Kidney (tissue), 14 donors: Measurements from ENCODE around the gene AKAP11. TPM values are rescaled to one million over a fixed set of nuclear protein-coding genes. Genes with fewer than 3 reads are reported as not detected.

Source experiments
- DNase-seq, 5 donors: peaks; one replicate each; pipeline ENCODE4 v3.0.0-alpha.2; 2013 to 2020
- FAIRE-seq: peaks from 2 replicates; lab custom pipeline; 2012; peaks lifted over from hg19 to GRCh38; lab: Jason Lieb, UNC
- H3K27ac ChIP-seq, 2 donors: one replicate each; pipeline ENCODE4 v1.7.0; 2013; ENCODE audit warnings: low read depth in 2 of 2, low read length in 2 of 2, inconsistent platforms in 1 of 2
- H3K27me3 ChIP-seq: one replicate; pipeline ENCODE4 v1.7.1; 2013; ENCODE audit warnings: low read length, inconsistent platforms; ENCODE audit not compliant: control insufficient read depth, insufficient read depth
- H3K36me3 ChIP-seq, 3 donors: one replicate each; pipeline versions ENCODE4 v1.7.0 to v1.7.1; 2013; ENCODE audit warnings: low read length in 3 of 3, control low read depth in 1 of 3, inconsistent platforms in 1 of 3; ENCODE audit not compliant: insufficient read depth in 3 of 3, control insufficient read depth in 2 of 3
- H3K4me1 ChIP-seq, 3 donors: one replicate each; pipeline versions ENCODE4 v1.7.0 to v1.7.1; 2013; ENCODE audit warnings: low read length in 3 of 3, inconsistent platforms in 1 of 3, low read depth in 1 of 3; ENCODE audit not compliant: control insufficient read depth in 2 of 3, insufficient read depth in 2 of 3
- H3K4me3 ChIP-seq, 3 donors: one replicate each; pipeline versions ENCODE4 v1.7.0 to v1.8.1; 2013; ENCODE audit warnings: low read length in 3 of 3, control low read depth in 1 of 3, inconsistent platforms in 1 of 3
- H3K9ac ChIP-seq, 3 donors: one replicate each; pipeline versions ENCODE4 v1.7.0 to v1.7.1; 2013; ENCODE audit warnings: low read length in 3 of 3, control low read depth in 1 of 3, inconsistent platforms in 1 of 3
- H3K9me3 ChIP-seq, 3 donors: one replicate each; pipeline versions ENCODE4 v1.7.0 to v1.7.1; 2013; ENCODE audit warnings: low read length in 3 of 3, control low read depth in 1 of 3, inconsistent platforms in 1 of 3; ENCODE audit not compliant: control insufficient read depth in 2 of 3, insufficient read depth in 1 of 3
- CTCF ChIP-seq: IDR thresholded peaks from 3 replicates; pipeline ENCODE4 v1.5.1; 2012; ENCODE audit warnings: mild to moderate bottlenecking, moderate library complexity, borderline replicate concordance; ENCODE audit not compliant: insufficient read depth; ENCODE audit errors: extremely low read depth
- intact Hi-C: fragments of 100-400 bp; cut with DNase I; formaldehyde crosslinking; loops from one replicate; pipeline ENCODE4 v1.11.1; 2022
- polyA plus RNA-seq: library from polyadenylated mRNA; stranded (reverse); fragments of 350-450 nt; fragmentation: Illumina TruSeq; extraction: RNeasy Lipid Tissue Mini Kit (QIAGEN cat#74804); gene quantifications from one replicate; pipeline ENCODE4 v1.2.3, GENCODE V29; 2014; ENCODE audit warnings: low read depth, low replicate concordance; ENCODE audit not compliant: insufficient read depth
- total RNA-seq: library from RNA; stranded (reverse); fragmentation: NEBNext Ultra II Directional; extraction: Animal tissue kit (Norgen Biotek cat#: 25700); gene quantifications from one replicate; pipeline ENCODE4 v1.2.1, GENCODE V29; 2021
- donor health status: control.
- donor health status: control.
- donor health status: control.
- donor health status: control.
- donor health status: control.
- donor health status: DM: yes; HTN: yes; CAD: no.
- donor health status: Normal renal cell carcinoma (clear cell type).

Gene AKAP11
- total and polyA plus RNA-seq, 2 donors from 2014 or later: 4.9 to 35.2 TPM

- no peak overlapping the region for H3K9ac ChIP-seq
- no peak for DNase-seq
- no peaks in the 10 kb centered on the region for H3K27me3 ChIP-seq
- no peak overlapping the region for H3K4me3 ChIP-seq
- no peaks in the 10 kb centered on the region for H3K9me3 ChIP-seq
- intact Hi-C loops: no loop called here
- no peaks in the 10 kb centered on the region for H3K4me1 ChIP-seq
- no peak overlapping the region for H3K27ac ChIP-seq
- FAIRE-seq: no peak
- TF ChIP-seq CTCF: no peak
- peaks cover 8 to 31% (median 15%) of the 10 kb centered on the region in 3 donors for H3K36me3 ChIP-seq
These were observed 33.6 kb downstream of the AKAP11 start for GRCh38 chr13:42305503-42305902.

DNA sequence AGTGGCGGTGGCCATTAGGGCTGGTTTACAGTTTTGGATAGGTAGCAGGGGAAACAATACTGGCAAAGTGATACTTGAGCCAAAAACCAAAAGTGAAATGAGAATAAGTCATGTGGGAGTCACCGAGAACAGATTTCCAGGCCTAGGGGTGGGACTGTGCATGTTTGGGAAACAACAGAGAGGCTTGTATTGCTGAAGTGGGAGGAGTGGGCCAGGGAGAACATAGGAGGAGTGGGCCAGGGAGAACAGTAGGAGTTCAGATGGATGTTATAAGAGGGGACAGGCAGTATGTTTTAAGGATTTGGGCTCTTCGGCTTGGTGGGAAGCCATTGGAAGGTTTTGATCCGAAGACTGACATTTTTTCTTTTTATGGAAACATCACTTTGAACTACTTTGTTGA lies 35.5 kb downstream of the AKAP11 start:
- FAIRE-seq (no peak), DNase-seq (no peak)
- Histone ChIP-seq H3K9me3 (no peaks in the 10 kb centered on the region), H3K4me3 (no peak overlapping the region), H3K9ac (no peak overlapping the region), H3K27me3 (no peaks in the 10 kb centered on the region), H3K36me3 (peaks cover 2 to 16% (median 5%) of the 10 kb centered on the region in 3 donors), H3K27ac (no peak overlapping the region), H3K4me1 (no peaks in the 10 kb centered on the region)
- intact Hi-C loops: no loop called here
- TF ChIP-seq CTCF: no peak

DNA sequence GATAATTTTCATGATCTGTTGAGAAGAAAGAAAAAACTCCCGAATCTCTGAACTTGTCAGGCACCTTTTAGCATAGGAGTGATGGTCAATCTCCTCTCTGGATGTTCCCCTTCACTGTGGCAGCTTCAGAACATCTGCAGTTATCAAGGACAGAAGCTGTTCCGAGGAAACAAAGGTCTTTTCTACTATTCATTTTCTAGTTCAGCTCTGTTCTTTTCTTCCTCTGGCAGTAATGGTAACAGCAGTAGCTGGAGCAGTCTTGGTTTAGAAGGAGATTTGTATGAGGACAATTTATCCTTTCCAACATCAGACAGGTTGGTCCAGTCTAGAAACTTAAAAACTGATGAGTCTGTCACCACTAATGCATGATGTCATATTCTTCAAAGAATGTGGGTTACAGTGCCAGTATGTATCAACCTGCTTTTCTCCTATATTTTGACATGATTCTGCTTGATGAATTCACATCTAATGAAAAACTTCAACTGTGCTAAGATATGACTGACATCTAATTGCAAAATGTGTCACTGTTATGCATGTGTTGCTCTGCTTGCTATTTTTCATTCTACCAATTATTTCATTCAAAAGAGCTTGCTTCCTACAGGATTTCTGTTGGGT lies 41.0 kb downstream of the AKAP11 start:
- no peak for TF ChIP-seq CTCF
- FAIRE-seq (no peak), DNase-seq (no peak)
- intact Hi-C loops: no loop called here
- no peaks in the 10 kb centered on the region for H3K27me3 ChIP-seq
- no peaks in the 10 kb centered on the region for H3K9me3 ChIP-seq
- H3K4me1 ChIP-seq: no peaks in the 10 kb centered on the region
- no peak overlapping the region for H3K27ac ChIP-seq
- peaks cover 5 to 9% (median 6%) of the 10 kb centered on the region in 3 donors for H3K36me3 ChIP-seq
- no peak overlapping the region for H3K9ac ChIP-seq
- H3K4me3 ChIP-seq: no peak overlapping the region

DNA sequence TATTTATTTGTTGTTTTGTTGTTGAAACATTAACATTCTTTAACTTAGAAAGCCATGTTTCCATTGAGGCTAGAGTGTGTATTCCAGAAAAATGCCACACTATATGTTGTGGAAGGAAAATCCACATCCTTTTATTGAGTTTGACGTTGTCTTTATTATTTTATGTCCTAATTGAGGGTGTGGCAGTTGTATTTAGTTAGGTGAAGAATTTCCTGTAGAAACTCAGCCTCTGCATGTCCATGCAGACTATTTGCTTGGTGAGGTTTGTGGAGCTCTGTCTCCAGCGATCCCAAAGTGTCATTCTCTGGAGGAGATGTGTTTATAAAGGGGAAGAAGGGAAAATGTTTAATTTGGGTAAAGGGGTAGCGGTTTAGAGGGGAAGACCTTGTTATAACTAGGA lies 46.6 kb downstream of the AKAP11 start:
- TF ChIP-seq CTCF: no peak
- Histone ChIP-seq H3K27me3 (no peaks in the 10 kb centered on the region), H3K4me3 (no peak overlapping the region), H3K4me1 (no peaks in the 10 kb centered on the region), H3K9me3 (no peaks in the 10 kb centered on the region), H3K36me3 (peaks cover 4 to 5% (median 4%) of the 10 kb centered on the region in 3 donors), H3K27ac (no peak overlapping the region), H3K9ac (no peak overlapping the region)
- FAIRE-seq (no peak), DNase-seq (no peak)
- intact Hi-C loops: no loop called here
